T-helper 9 cell (primary cell): ENCODE measurements around the gene PTN.

Experiments
- DNase-seq: peaks from one replicate; pipeline ENCODE4 v3.0.0-alpha.2; 2020
- total RNA-seq, 2 donors: gene quantifications; one replicate each; lab custom pipeline; 2026; lab: John Stamatoyannopoulos, UW

Gene PTN, protein sequence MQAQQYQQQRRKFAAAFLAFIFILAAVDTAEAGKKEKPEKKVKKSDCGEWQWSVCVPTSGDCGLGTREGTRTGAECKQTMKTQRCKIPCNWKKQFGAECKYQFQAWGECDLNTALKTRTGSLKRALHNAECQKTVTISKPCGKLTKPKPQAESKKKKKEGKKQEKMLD
- total RNA-seq: 0 reads per million in 2 donors

DNA sequence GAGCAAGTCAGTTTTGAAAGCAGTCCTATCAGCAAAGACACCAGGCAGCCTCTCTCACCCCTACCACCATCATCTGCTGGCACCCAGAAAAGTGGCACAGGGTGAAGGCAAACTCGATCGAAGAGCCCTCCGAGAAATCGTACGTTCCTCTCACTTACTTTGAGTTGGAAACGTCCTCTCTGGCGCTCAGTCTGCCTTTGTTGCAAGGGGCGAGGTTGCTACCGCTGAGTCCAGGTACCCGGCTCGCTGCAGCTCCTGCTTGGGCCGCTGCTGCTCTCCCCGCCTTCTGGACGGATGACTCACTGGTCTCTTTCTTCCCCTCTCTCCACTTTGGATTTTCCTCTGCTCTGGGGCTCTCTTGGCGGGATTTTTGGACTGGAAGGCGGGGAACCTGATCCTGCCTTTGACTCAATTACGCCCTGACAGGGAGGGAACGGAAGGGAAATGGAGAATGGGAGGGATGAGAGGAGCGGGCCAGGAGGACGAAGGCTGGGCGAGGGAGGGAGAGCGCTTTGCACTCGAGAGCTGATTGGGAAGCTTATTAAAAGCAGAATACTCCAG lies at the start of gene PTN:
Gene PTN, minus strand, starts transcription at position 453 of the 561 bp plus-strand sequence. CDS start 88,760 bp downstream, outside the sequence.
- no peak for DNase-seq

- DNase-seq: no peak
Observed at GRCh38 chr7:137390076-137390475, 46.5 kb upstream of the PTN start.

DNA sequence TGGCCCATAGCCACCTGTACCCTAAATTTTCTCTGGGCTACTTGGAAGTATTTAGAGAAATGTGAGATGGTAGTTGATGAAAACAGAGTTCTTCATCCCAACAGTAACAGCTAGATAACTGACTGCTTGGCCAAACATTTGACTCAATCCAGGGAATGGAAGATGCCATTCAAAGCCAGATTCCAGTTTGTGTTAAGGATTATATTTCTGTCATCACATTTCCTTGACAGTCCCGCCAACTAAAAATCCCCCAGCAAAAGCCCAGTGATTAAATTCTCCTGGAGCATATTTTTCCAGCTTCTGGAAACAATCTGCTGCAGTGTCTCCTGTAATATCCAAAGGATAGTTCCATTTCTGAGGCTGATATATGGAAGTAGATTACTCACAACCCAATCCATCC lies 45.4 kb upstream of the PTN start:
- DNase-seq: no peak

- no peak for DNase-seq
Observed at GRCh38 chr7:137386966-137387365, 43.4 kb upstream of the PTN start.

DNA sequence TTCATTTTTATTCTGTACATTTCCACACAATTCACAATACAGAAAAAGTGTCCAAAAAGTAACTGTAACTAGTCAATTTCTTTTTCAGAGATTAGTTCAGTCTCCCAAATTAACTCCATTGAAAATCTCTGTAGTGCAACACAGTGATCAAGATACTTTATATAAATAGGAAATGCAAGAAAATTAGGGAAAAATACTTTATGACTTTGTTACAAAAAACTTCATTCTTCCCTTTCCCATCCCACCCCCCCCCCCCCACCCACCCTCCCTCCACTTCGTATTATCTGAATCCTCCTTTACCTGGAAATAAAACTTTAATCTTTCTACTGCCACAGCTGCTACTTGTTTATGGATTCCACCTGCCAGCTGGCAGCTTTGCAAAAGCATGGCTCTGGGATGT lies 37.5 kb upstream of the PTN start:
- no peak for DNase-seq

GRCh38 chr7:137373507-137373906 lies 30.0 kb upstream of the PTN start:
- DNase-seq: no peak

- DNase-seq: no peak
Observed at GRCh38 chr7:137371616-137372015, 28.1 kb upstream of the PTN start.

DNA sequence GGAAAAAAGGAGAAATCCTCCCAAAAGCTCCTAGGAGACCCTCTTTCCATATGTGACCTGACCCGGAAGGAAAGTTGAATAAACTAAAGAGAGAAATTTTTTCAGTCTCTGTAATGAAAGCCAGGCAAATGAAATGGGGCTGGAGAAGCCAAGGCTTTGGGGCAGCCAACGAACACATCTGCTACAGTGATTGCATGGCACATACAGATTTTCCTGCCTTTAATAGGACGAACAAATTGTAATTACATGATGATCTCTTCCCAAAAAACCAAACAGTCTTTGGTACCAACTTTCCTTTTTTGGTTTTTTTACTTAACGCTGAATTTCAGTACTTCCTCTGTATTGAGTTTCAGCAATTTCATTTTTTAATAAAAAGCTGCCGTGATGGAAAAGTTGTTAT lies 23.5 kb upstream of the PTN start:
- DNase-seq: no peak

DNA sequence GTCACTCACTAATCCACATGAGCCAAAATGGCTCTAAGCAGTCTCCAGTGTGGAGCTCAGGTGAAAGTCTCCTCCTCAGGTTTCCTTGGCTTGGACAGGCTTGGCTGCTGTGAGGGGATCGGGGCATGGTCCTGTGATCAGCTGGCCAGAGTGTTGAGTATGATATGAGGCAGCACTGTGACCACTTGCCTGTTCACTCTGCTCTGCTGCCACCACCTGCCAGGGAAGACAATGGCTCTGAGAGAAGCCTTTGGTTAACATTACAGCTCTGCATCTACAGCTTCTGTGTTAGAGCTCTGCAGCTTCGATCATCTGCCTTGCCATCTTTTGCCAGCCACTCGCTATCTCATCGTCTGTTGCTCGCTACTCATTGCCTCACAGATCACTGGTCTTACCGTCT lies 20.1 kb upstream of the PTN start:
- no peak for DNase-seq

- DNase-seq: no peak
Observed at GRCh38 chr7:137360087-137360679, 16.6 kb upstream of the PTN start.

- DNase-seq: no peak
Observed at GRCh38 chr7:137354961-137355360, 11.4 kb upstream of the PTN start.

DNA sequence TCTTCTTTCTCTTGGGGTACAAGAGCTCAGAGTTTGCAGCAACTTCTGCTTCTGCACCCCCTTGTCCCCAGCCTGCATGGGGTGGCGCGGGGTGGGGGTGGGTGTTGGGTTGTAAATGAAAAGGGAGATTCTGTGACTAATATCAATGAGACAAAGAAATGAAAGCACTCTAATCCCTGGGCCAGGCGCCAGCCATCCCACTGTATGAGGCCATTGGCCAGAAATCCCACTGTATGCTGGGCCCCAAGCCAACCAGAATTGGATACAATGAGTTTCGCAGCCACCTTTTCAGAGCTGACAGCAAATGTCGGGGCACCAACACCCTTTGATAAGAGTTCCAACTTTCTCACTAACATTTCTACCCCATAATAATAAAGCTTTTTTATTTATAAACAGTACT lies 10.9 kb upstream of the PTN start:
- no peak for DNase-seq

- no peak for DNase-seq
Observed at GRCh38 chr7:137351941-137352340, 8.4 kb upstream of the PTN start.

DNA sequence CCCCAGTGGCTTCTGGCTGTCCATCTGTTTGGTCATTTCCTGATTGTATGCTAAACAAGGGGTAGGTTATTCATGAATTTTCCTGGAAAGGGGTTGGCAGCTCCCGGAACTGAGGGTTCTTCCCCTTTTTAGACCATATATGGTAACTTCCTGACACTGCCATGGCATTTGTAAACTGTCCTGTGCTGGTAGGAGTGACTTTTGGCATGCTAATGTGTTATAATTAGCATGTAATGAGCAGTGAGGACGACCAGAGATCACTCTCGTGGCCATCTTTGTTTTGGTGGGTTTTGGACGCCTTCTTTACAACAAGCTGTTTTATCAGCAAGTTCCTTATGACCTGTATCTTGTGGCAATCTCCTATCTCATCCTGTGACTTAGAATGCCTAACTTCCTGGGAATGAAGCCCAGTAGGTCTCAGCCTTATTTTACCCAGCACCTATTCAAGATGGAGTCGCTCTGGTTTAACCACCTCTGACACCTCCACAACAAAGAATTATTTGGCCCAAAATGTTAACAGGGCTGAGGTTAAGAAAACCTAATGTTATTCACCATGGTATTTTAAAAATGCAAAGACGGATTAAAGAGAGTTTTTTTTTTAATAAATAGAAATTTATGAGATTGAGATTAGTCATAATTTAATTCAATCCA lies 2.4 kb upstream of the PTN start:
- no peak for DNase-seq

- no peak for DNase-seq
Observed at GRCh38 chr7:137342828-137343261, 688 bp downstream of the PTN start.

GRCh38 chr7:137342265-137342664 lies 1.3 kb downstream of the PTN start:
- no peak for DNase-seq

DNA sequence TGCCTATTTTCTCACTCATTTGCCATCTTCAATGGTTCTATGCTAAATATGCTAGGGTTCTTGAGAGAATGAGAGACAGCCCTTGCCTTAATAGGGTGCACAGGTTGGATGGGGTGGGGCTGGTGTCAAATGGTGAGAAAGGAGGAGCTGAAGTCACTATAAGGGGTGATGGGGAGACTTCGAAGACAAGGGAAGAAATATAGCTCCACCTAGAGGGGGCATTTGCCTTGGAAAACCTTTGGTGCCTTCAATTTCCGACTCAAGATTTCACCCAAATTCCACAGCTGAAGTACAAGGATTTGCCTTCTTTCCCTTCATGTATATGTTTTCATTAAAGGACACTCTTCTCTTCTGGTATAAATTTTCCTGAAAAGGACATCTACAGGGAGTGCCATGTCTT lies 5.6 kb downstream of the PTN start:
- DNase-seq: no peak

DNA sequence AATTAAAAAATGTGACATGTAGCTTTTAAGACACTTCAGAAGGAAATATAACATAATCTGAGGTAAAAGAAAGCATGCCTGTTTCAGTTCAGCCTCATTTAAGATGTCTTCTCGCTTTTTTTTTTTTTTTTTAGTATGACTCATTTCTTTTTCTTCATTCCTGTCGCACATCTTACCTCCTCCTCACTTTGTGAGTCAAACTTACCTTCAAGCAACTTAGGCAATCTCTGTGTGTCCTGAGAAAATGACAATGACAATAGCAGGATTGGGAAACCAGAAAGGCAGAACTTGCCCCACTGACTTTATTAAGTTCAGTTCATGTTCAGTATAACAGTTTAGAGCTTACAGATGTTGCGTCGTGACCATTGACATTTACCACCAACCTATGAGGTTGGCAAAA lies 7.7 kb downstream of the PTN start:
- no peak for DNase-seq

DNA sequence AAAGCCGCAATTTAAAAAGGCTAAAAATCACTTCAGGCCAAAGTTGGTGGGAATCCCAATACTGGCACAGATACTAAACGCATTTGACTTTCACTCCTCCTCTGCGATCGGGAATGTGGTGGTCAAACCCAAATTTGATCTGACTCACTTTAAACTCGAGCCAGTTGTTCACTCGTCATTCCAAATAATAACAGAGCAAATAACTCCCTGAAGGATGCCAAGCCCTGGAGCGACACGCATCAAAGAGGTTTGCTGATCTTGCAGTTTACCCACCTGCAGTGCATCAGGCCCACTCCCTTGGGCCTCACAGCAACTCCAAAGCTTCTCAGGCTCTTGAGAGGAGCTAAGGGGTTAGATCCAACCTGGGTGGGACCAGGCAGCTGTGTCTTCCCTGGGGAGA lies 12.2 kb downstream of the PTN start:
- no peak for DNase-seq

DNA sequence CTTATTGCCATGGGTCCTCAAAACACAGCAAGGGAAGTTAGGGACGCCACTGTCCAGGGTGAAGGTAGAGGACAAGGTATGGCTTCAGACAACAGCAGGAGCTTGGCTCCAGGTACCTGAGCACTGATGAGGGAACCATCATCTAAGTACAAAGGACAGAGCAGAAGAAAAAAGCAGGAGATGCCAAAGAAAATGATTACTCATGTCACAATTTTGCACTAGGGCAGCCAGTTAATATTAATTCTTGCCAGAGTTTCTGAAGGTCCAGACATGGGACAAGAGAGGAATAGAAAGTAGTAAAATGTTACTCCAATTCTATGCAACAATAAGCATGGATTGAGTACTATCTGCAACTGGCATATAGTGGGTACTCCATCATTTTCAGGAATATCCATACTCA lies 14.1 kb downstream of the PTN start:
- DNase-seq: no peak

- DNase-seq: no peak
Observed at GRCh38 chr7:137328373-137329120, 15.0 kb downstream of the PTN start.

DNA sequence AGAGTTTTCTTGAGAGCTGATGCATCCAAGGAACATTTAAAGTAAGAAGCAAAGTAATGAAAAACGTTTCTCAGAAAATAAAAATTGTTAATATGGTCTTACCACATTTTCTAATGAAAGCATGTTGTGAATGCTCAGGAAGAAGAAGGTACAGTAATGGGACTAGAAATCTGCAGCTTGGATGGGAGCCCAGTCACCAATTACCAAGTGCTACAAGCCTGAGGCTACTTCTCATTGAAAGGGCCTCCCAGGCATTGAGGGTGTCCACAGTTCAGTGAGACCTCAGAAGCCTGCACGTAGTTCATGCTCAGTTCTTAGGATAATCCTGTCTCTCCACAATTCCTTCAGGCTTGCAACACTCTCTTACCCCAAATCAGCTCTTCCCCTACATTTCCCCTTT lies 17.6 kb downstream of the PTN start:
- no peak for DNase-seq
